Muscle layer of colon (tissue), 2 donors: ENCODE measurements around the gene AGAP1.

ENCODE experiments used
- H3K27ac ChIP-seq: one replicate; pipeline ENCODE4 v1.7.0; 2013; ENCODE audit warnings: low read depth, mild to moderate bottlenecking, low read length, moderate library complexity
- H3K27me3 ChIP-seq, 2 donors: one replicate each; pipeline ENCODE4 v1.7.0; 2013; ENCODE audit warnings: low read length in 2 of 2, mild to moderate bottlenecking in 2 of 2; ENCODE audit not compliant: insufficient read depth in 2 of 2, control insufficient read depth in 1 of 2
- H3K36me3 ChIP-seq: one replicate; pipeline ENCODE4 v1.7.0; 2013; ENCODE audit warnings: mild to moderate bottlenecking, low read length; ENCODE audit not compliant: insufficient read depth
- H3K4me1 ChIP-seq: one replicate; pipeline ENCODE4 v1.7.0; 2013; ENCODE audit warnings: mild to moderate bottlenecking, low read length; ENCODE audit not compliant: insufficient read depth
- H3K4me3 ChIP-seq, 2 donors: one replicate each; pipeline ENCODE4 v1.7.0; 2013; ENCODE audit warnings: low read length in 2 of 2, low read depth in 1 of 2, mild to moderate bottlenecking in 1 of 2, moderate library complexity in 1 of 2
- H3K9ac ChIP-seq: one replicate; pipeline ENCODE4 v1.7.0; 2013; ENCODE audit warnings: low read length
- H3K9me3 ChIP-seq: one replicate; pipeline ENCODE4 v1.7.0; 2013; ENCODE audit warnings: mild to moderate bottlenecking, low read length
- donor health status: abdominal sarcoma.
- donor health status: Adenocarcinoma of cecum.

The AGAP1 gene

GRCh38 chr2:235566415-235566814 is 72.6 kb downstream of the AGAP1 start:
- Histone ChIP-seq H3K9me3 (peaks cover 5% of the 10 kb centered on the region), H3K27ac (no peak overlapping the region), H3K4me3 (no peak overlapping the region), H3K36me3 (no peaks in the 10 kb centered on the region), H3K4me1 (peaks cover 5% of the 10 kb centered on the region), H3K9ac (no peak overlapping the region), H3K27me3 (no peaks in the 10 kb centered on the region)

- no peaks in the 10 kb centered on the region for H3K27me3 ChIP-seq
- no peak overlapping the region for H3K9ac ChIP-seq
- H3K9me3 ChIP-seq = peaks cover 5% of the 10 kb centered on the region
- H3K4me3 ChIP-seq = no peak overlapping the region
- peaks cover 5% of the 10 kb centered on the region for H3K4me1 ChIP-seq
- no peaks in the 10 kb centered on the region for H3K36me3 ChIP-seq
- H3K27ac ChIP-seq = no peak overlapping the region
These were observed 73.2 kb downstream of the AGAP1 start for GRCh38 chr2:235566931-235567495.

- Histone ChIP-seq H3K4me1 (peaks cover 5% of the 10 kb centered on the region), H3K27me3 (no peaks in the 10 kb centered on the region), H3K9ac (no peak overlapping the region), H3K4me3 (no peak overlapping the region), H3K27ac (no peak overlapping the region), H3K9me3 (peaks cover 5% of the 10 kb centered on the region), H3K36me3 (no peaks in the 10 kb centered on the region)
These were observed 74.0 kb downstream of the AGAP1 start for GRCh38 chr2:235567842-235568241.

- no peak overlapping the region for H3K27ac ChIP-seq
- H3K4me3 ChIP-seq = no peak overlapping the region
- H3K27me3 ChIP-seq = no peaks in the 10 kb centered on the region
- H3K36me3 ChIP-seq = no peaks in the 10 kb centered on the region
- H3K4me1 ChIP-seq = peaks cover 1% of the 10 kb centered on the region
- peaks cover 5% of the 10 kb centered on the region for H3K9me3 ChIP-seq
- H3K9ac ChIP-seq = no peak overlapping the region
These were observed 74.6 kb downstream of the AGAP1 start for GRCh38 chr2:235568431-235568830.

DNA sequence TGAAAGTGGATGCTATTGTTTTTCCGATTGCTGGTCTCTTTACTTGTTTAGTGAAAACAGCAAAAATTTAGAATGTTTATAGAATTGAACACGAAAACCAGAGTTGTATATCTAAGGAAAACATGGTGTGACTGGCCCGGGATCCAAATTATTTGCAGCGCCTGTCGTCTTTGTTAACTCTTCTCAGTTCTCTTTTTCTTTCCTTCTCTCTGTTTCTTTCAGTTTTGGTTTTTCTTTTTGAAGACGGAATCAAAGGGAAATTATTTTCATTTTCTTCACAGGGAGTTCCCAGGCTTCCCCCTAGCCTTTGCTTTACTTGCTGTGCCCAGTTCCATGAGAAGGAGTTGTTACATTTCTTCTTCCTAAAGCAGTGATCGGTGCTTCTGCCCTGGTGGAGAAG is 76.0 kb downstream of the AGAP1 start:
- Histone ChIP-seq H3K36me3 (no peaks in the 10 kb centered on the region), H3K27me3 (no peaks in the 10 kb centered on the region), H3K9me3 (peaks cover 5% of the 10 kb centered on the region), H3K4me1 (peaks cover 8% of the 10 kb centered on the region), H3K4me3 (no peak overlapping the region), H3K9ac (no peak overlapping the region), H3K27ac (no peak overlapping the region)

- peaks cover 8% of the 10 kb centered on the region for H3K4me1 ChIP-seq
- H3K9ac ChIP-seq = no peak overlapping the region
- H3K27me3 ChIP-seq = no peaks in the 10 kb centered on the region
- H3K27ac ChIP-seq = no peak overlapping the region
- peaks cover 5% of the 10 kb centered on the region for H3K9me3 ChIP-seq
- no peaks in the 10 kb centered on the region for H3K36me3 ChIP-seq
- no peak overlapping the region for H3K4me3 ChIP-seq
These were observed 76.4 kb downstream of the AGAP1 start for GRCh38 chr2:235570256-235570655.

DNA sequence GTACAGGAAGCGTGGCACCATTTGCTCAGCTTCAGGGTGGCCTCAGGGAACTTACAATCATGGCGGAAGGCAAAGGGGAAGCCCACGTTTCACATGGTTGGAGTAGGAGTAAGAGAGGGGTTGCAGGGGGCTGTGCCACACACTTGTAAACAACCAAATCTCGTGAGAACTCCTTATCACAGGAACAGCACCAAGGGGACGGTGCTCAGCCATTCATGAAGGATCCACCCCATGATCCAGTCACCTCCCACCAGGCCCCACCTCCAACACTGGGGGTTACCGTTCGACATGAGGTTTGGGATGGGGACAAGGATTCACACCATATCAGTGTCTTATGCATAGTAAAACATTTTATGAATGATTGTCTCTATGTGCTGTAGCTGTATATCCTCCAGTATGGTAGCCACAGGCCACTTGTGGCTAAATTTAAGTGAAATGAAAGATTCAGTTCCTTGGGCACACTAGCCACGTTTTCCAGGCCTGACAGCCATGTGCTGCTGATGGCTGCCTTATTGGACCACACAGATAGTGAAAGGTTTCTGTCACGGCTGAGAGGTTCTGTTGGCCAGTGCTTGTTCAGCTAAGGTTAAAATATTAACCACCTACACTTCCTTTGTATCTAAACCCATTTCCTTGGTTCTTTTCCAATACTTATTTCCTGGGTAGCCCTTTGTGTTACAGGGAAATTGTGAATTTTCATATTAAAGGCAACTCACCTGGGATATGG is 77.3 kb downstream of the AGAP1 start:
- peaks cover 8% of the 10 kb centered on the region for H3K4me1 ChIP-seq
- no peaks in the 10 kb centered on the region for H3K36me3 ChIP-seq
- no peaks in the 10 kb centered on the region for H3K27me3 ChIP-seq
- no peak overlapping the region for H3K9ac ChIP-seq
- H3K9me3 ChIP-seq = peaks cover 5% of the 10 kb centered on the region
- no peak overlapping the region for H3K27ac ChIP-seq
- H3K4me3 ChIP-seq = no peak overlapping the region

DNA sequence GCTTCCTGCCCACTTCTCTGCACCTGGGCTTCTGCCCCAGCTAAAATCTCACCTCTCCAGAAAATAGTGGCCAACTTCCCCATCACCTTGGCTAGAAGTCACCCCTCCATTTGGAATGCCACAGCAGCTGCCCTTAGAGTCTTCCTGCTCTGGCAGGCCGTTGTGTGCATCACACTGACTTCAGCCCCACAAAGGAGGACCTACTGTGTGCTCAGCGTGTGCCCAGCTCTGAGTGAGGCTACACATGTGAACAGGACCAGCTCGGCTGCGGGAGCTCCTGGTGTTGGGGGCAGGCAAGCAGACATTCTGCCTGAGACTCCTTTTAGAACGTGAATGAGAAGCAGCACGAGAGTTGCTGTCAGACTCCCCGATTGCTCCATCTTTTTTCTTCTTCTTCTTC is 78.7 kb downstream of the AGAP1 start:
- Histone ChIP-seq H3K27me3 (no peaks in the 10 kb centered on the region), H3K27ac (no peak overlapping the region), H3K4me1 (peaks cover 13% of the 10 kb centered on the region), H3K9me3 (peaks cover 5% of the 10 kb centered on the region), H3K36me3 (no peaks in the 10 kb centered on the region), H3K9ac (no peak overlapping the region), H3K4me3 (no peak overlapping the region)

DNA sequence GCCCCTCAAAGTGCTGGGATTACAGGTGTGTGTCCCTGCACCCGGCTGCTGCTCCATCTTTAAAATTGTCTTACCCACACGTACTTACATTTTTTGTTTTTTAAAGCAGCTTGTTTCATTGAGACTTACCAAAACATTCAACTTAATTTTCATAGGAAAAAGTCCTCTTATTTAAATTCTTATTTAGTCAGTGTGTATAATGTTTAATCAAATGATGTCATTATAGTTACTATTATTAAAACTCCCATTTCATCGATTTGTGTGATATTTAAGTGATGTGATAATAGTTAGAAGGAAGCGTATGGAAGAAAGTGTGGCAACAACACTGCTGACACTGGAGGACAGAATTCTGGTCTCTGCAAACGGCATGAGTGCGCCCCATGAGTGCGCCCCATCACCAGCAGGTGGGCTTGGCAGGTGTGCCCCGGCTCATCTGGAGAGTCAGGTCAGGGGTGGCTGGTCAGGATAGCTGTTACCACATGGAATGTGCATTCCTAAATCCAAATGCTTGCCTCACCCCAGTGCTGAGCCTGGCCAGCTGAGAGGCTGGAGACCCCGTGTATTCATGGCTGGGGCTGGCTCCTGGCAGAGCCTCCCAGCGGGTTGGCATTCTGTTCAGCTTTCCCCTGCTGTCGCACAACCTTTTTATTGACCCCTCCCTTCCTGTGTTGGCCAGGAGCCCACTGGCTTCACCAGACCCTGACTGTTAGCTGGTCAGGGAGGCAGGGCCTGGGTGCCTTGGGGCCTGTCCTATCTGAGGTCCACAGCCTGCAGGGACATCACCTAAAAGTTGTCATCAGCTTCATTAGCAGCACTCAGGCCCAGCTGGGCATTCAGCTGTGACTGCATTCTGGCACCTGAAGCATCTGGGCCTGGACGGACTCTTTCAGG is 79.7 kb downstream of the AGAP1 start:
- H3K27me3 ChIP-seq = no peaks in the 10 kb centered on the region
- H3K9me3 ChIP-seq = peaks cover 3% of the 10 kb centered on the region
- no peak overlapping the region for H3K9ac ChIP-seq
- peaks cover 14% of the 10 kb centered on the region for H3K4me1 ChIP-seq
- H3K4me3 ChIP-seq = no peak overlapping the region
- no peaks in the 10 kb centered on the region for H3K36me3 ChIP-seq
- no peak overlapping the region for H3K27ac ChIP-seq

- no peaks in the 10 kb centered on the region for H3K36me3 ChIP-seq
- H3K9me3 ChIP-seq = no peaks in the 10 kb centered on the region
- no peak overlapping the region for H3K4me3 ChIP-seq
- H3K27ac ChIP-seq = no peak overlapping the region
- no peaks in the 10 kb centered on the region for H3K27me3 ChIP-seq
- peaks cover 14% of the 10 kb centered on the region for H3K4me1 ChIP-seq
- no peak overlapping the region for H3K9ac ChIP-seq
These were observed 81.6 kb downstream of the AGAP1 start for GRCh38 chr2:235575431-235575830.

DNA sequence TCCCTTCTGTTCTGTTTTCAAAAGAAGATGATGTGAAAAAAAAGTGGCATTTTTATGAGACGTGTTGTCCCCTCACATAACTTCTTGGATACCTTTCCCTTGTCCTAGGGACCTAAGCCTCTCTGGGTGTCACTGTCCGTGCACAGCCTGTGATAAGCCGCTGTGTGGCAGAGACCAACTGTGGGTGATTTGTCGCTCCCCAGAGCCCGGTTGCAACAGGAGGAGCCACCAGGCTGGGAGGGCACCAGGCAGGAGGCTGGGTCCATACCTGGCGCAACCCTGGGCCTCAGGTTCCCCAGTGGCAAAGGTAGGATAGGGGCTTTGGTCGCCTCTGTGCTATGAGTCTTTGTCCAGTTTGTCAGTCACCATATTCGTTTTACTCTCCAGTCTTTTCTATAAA is 82.1 kb downstream of the AGAP1 start:
- Histone ChIP-seq H3K4me1 (peaks cover 14% of the 10 kb centered on the region), H3K9me3 (no peaks in the 10 kb centered on the region), H3K27me3 (no peaks in the 10 kb centered on the region), H3K9ac (no peak overlapping the region), H3K36me3 (no peaks in the 10 kb centered on the region), H3K27ac (no peak overlapping the region), H3K4me3 (no peak overlapping the region)
